A673 (cell line): Measurements from ENCODE around the gene IL34. TPM values are rescaled to one million over a fixed set of nuclear protein-coding genes. Genes with fewer than 3 reads are reported as not detected.
"Not testable (repeated sequence)": the region's sequence is repeated elsewhere in the genome, so short reads cannot be mapped to it uniquely, and the experiment has no call there.

Experiments used
- BruUV-seq: library from RNA; stranded (reverse); fragments of 400-500 nt; replicated peaks from 2 replicates; lab custom pipeline; 2021; lab: Mats Ljungman, UMichigan
- CTCF ChIA-PET: fragments of 300-600 bp; sonication (Branson Sonifier 250); formaldehyde crosslinking; loops from one replicate; lab custom pipeline; 2022; ENCODE audit warnings: antibody characterized with exemption; lab: Charles Lee
- POLR2A ChIA-PET: fragments of 300-600 bp; sonication (Branson Sonifier 250); formaldehyde crosslinking; loops from one replicate; lab custom pipeline; 2022; ENCODE audit warnings: antibody characterized with exemption; ENCODE audit not compliant: low non-redundant PET; lab: Charles Lee
- DNase-seq: peaks from one replicate; pipeline ENCODE4 v3.0.0-alpha.2; 2015; ENCODE audit warnings: low spot score
- H3K27ac ChIP-seq: fragments of 200-600 bp; sonication (generic); 2 replicates; pipeline ENCODE4 v1.5.1; 2016; ENCODE audit warnings: mixed run types, low read depth, mild to moderate bottlenecking, mixed read lengths, antibody characterized with exemption, low read length; ENCODE audit not compliant: poor library complexity, severe bottlenecking
- H3K27me3 ChIP-seq: fragments of 200-600 bp; sonication (generic); replicated peaks from 2 replicates; pipeline ENCODE4 v1.6.1; 2017; ENCODE audit warnings: mixed run types, low read depth, mild to moderate bottlenecking, mixed read lengths, antibody characterized with exemption, low read length; ENCODE audit not compliant: insufficient read depth, poor library complexity
- H3K36me3 ChIP-seq: fragments of 200-600 bp; sonication (generic); 2 replicates; pipeline ENCODE4 v1.6.1; 2016; ENCODE audit warnings: mixed run types, mild to moderate bottlenecking, mixed read lengths, antibody characterized with exemption, low read length; ENCODE audit not compliant: insufficient read depth, poor library complexity, severe bottlenecking
- H3K4me1 ChIP-seq: fragments of 200-600 bp; sonication (generic); 2 replicates; pipeline ENCODE4 v1.6.1; 2017; ENCODE audit warnings: mixed run types, mild to moderate bottlenecking, mixed read lengths, antibody characterized with exemption, low read length; ENCODE audit not compliant: insufficient read depth, poor library complexity, severe bottlenecking
- H3K4me3 ChIP-seq: fragments of 200-600 bp; sonication (generic); 2 replicates; pipeline ENCODE4 v1.5.1; 2016; ENCODE audit warnings: low read depth, mixed run types, mild to moderate bottlenecking, mixed read lengths, low read length; ENCODE audit not compliant: poor library complexity, severe bottlenecking
- H3K9me3 ChIP-seq: fragments of 200-600 bp; sonication (generic); 2 replicates; pipeline ENCODE4 v1.6.1; 2016; ENCODE audit warnings: mixed run types, low read depth, mild to moderate bottlenecking, mixed read lengths, antibody characterized with exemption, low read length; ENCODE audit not compliant: poor library complexity, severe bottlenecking
- EZH2 ChIP-seq: fragments of 200-600 bp; sonication (generic); IDR thresholded peaks from 2 replicates; pipeline ENCODE4 v1.6.1; 2017; ENCODE audit warnings: borderline replicate concordance, low read depth, mild to moderate bottlenecking, mixed read lengths, antibody characterized with exemption, low read length; ENCODE audit not compliant: poor library complexity, severe bottlenecking
- intact Hi-C: fragments of 100-400 bp; cut with micrococcal nuclease; formaldehyde crosslinking; loops from one replicate; pipeline ENCODE4 v1.10.0; 2022; ENCODE audit not compliant: unreplicated experiment
- total RNA-seq: library from RNA; stranded (reverse); gene quantifications from 2 replicates; pipeline ENCODE4 v1.2.3, GENCODE V29; 2021
- TF ChIP-seq, protein P1 (sequence below): fragments of 300-800, 200-600 bp; sonication (generic); conservative IDR thresholded peaks from 2 replicates; pipeline ENCODE4 v1.5.1; 2017; ENCODE audit warnings: low read depth, mild to moderate bottlenecking, antibody characterized with exemption, low read length, moderate library complexity, mixed read lengths

Gene IL34
- total RNA-seq, 1 experiment from 2014 or later, result not detected

DNA sequence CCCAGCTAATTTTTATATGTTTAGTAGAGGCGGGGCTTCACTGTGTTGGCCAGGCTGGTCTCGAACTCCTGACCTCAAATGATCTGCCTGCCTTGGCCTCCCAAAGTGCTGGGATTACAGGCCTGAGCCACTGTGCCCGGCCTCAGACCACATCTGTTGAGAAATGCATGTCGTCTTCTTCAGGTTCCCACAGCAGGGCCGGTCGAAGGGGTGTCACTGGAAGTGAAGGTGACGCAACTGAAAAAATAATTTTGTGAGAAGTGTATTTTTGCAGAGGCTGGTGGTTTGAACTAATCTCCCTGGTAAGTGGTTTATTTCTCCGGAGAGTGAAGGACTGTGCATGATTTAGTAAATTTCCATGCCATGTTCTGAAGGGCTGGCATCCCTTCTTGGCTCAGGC, 33.4 kb upstream of the IL34 start:
- Histone ChIP-seq H3K4me3 (no peak overlapping the region), H3K27me3 (no peaks in the 10 kb centered on the region), H3K9me3 (no peaks in the 10 kb centered on the region), H3K36me3 (no peaks in the 10 kb centered on the region), H3K4me1 (no peaks in the 10 kb centered on the region), H3K27ac (no peak overlapping the region)
- CTCF ChIA-PET, result no interaction called here
- POLR2A ChIA-PET, result interaction anchor here (0.5 kb wide), 1 partner anchor 90 kb away, joined by 3 read pairs; the partner anchor contains the start of gene COG4
- BruUV-seq, result no TSS peak
- TF ChIP-seq EZH2, result no peak
- TF ChIP-seq, protein P1, sequence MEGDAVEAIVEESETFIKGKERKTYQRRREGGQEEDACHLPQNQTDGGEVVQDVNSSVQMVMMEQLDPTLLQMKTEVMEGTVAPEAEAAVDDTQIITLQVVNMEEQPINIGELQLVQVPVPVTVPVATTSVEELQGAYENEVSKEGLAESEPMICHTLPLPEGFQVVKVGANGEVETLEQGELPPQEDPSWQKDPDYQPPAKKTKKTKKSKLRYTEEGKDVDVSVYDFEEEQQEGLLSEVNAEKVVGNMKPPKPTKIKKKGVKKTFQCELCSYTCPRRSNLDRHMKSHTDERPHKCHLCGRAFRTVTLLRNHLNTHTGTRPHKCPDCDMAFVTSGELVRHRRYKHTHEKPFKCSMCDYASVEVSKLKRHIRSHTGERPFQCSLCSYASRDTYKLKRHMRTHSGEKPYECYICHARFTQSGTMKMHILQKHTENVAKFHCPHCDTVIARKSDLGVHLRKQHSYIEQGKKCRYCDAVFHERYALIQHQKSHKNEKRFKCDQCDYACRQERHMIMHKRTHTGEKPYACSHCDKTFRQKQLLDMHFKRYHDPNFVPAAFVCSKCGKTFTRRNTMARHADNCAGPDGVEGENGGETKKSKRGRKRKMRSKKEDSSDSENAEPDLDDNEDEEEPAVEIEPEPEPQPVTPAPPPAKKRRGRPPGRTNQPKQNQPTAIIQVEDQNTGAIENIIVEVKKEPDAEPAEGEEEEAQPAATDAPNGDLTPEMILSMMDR, result no peak
- no peak for DNase-seq
- intact Hi-C loops, result no loop called here

DNA sequence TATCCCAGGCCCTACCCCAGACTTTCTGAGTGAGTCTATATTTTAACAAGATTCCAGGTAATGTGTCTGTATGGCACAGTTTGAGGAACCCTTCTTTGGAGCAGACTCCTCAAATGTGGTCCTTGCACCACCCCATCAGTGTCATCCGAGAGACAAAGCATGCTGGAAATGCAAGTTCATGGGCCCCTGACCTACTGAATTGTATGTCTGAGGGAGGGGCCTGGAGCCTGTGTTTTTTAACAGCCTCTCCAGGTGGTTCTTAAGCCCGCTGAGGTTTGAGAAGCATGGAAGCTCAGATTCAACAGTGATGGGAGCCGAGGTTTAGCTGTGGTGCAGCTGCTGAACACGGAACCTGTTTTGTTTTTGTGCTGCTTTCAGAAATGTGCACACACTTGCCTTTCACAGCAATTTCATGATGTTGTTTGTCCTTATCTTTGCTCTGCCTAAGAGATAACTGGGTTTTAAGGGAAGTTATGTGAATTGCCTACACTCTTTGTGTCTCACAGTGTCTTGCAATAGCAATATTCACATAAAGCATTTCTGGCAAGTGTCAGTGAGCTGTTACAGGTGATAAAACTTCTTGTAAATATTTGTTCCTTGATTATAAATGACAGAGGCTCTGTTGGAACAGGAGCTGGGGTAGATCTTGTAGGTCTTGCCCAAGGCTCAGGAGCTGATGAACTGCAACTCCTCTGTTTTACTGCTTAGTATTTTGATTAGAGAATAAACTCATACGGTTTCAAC, 32.0 kb upstream of the IL34 start:
- H3K9me3 ChIP-seq, result no peaks in the 10 kb centered on the region
- POLR2A ChIA-PET, result no interaction called here
- no TSS peak for BruUV-seq
- H3K4me3 ChIP-seq, result no peak overlapping the region
- H3K36me3 ChIP-seq, result no peaks in the 10 kb centered on the region
- no peak overlapping the region for H3K27ac ChIP-seq
- CTCF ChIA-PET, result interaction anchor here (0.6 kb wide), 1 partner anchor 39 kb away, joined by 3 read pairs; no protein-coding TSS in a partner anchor
- H3K4me1 ChIP-seq, result no peaks in the 10 kb centered on the region
- TF ChIP-seq EZH2, result no peak
- TF ChIP-seq, protein P1, result no peak
- no peaks in the 10 kb centered on the region for H3K27me3 ChIP-seq
- intact Hi-C loops, result no loop called here
- no peak for DNase-seq

DNA sequence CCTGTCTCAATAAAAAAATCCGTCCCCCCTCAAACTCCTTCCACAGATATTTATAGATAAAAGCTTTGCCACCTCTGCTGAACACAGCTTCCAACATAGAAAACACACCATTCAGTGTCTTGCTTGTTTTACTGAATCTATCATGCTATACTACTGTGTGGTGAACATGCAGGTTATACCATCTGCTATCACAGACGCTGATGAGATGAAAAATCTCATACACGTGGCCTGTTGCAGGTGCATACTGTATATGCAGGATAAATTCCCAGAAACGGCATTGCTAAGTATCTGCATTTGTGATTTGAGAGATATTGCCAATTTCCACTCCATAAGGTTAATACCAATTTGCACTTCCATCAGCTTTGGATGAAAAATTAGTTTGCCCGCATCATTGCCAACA, 30.4 kb upstream of the IL34 start:
- Histone ChIP-seq H3K27me3 (no peaks in the 10 kb centered on the region), H3K36me3 (no peaks in the 10 kb centered on the region), H3K27ac (no peak overlapping the region), H3K4me1 (no peaks in the 10 kb centered on the region), H3K4me3 (no peak overlapping the region), H3K9me3 (no peaks in the 10 kb centered on the region)
- ChIA-PET CTCF (no interaction called here), POLR2A (no interaction called here)
- BruUV-seq, result no TSS peak
- TF ChIP-seq, protein P1, result no peak
- TF ChIP-seq EZH2, result no peak
- intact Hi-C loops, result no loop called here
- no peak for DNase-seq

DNA sequence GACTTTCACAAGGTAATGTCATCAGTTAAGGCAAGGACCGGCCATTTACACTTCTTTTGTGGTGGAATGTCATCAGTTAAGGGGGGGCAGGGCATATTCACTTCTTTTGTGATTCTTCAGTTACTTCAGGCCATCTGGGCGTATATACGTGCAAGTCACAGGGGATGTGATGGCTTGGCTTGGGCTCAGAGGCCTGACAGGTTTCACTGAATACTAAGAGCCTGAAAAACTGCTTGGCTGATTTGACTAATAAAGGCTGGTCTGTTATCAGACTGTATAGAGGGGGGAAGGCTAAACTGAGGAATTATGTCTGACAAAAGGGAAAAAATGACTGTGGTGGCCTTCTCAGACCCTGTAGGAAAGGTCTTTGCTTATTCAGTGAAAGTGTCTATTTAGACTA, 24.5 kb upstream of the IL34 start:
- H3K4me3 ChIP-seq, H3K4me1 ChIP-seq, CTCF ChIA-PET, DNase-seq, H3K27me3 ChIP-seq, H3K27ac ChIP-seq, H3K9me3 ChIP-seq, intact Hi-C loops, BruUV-seq, H3K36me3 ChIP-seq: not testable (repeated sequence)
- POLR2A ChIA-PET, result interaction anchor here (0.6 kb wide), 1 partner anchor 30 kb away, joined by 6 read pairs; no protein-coding TSS in a partner anchor
